ENCODE results near the gene GSTM3.

GRCh38 chr1:109773900-109774485, 33.2 kb upstream of the GSTM3 start:
- no peak for TF ChIP-seq POLR2AphosphoS5 (IDR thresholded peaks at IDR 0.05)
- no peak for TF ChIP-seq POLR2A (IDR thresholded peaks at IDR 0.05)
- peak in 1 of 6 experiments; percentile 22 for TF ChIP-seq CTCF (IDR thresholded peaks at IDR 0.05)

All from upper lobe of left lung (tissue), 4 donors.